A549 (cell line): Measurements from ENCODE around the gene TGIF1. TPM values are rescaled to one million over a fixed set of nuclear protein-coding genes. Genes with fewer than 3 reads are reported as not detected.

Experiments
- ATAC-seq, 2 experiments: fragments of 200-7000 bp in 1 of 2; fragments of >200 bp in 1 of 2; cut with Nextera tagmentation in 1 of 2; cut with Tn5 transposase in 1 of 2; 3 replicates each; pipeline versions ENCODE4 v1.8.0 to v1.9.1; 2018 to 2020; ENCODE audit warnings: mild to moderate bottlenecking in 1 of 2, moderate library complexity in 1 of 2
- CTCF ChIA-PET: fragments of 300-600 bp; sonication (Branson Sonifier 250); formaldehyde crosslinking; extraction: SDS; loops from one replicate; lab custom pipeline; 2021; ENCODE audit warnings: antibody characterized with exemption, inconsistent platforms; lab: Yijun Ruan, JAX
- POLR2A ChIA-PET: fragments of 350-600 bp; formaldehyde crosslinking; extraction: SDS; loops from one replicate; lab custom pipeline; 2021; ENCODE audit warnings: antibody characterized with exemption, inconsistent platforms; lab: Yijun Ruan, JAX
- DNase-seq, 2 experiments: peaks; one replicate each; pipeline versions ENCODE4 v3.0.0 to v3.0.0-alpha.2; 2011 to 2016; ENCODE audit warnings: low read depth in 1 of 2, low spot score in 1 of 2
- FAIRE-seq: peaks from 2 replicates; lab custom pipeline; 2011; peaks lifted over from hg19 to GRCh38; lab: Jason Lieb, UNC
- H3K27ac ChIP-seq, 2 experiments: fragments of >200 bp; sonication (Bioruptor Twin); formaldehyde crosslinking; 3 replicates each; pipeline ENCODE4 v1.5.1; 2016 to 2017
- H3K4me1 ChIP-seq: fragments of >200 bp; sonication (Bioruptor Twin); formaldehyde crosslinking; 3 replicates; pipeline ENCODE4 v1.6.1; 2016
- H3K4me2 ChIP-seq: fragments of >200 bp; sonication (Bioruptor Twin); formaldehyde crosslinking; 3 replicates; pipeline ENCODE4 v1.6.1; 2016
- H3K4me3 ChIP-seq: fragments of >200 bp; sonication (Bioruptor Twin); formaldehyde crosslinking; 3 replicates; pipeline ENCODE4 v1.5.1; 2016
- H3K9me3 ChIP-seq: fragments of >200 bp; sonication (Bioruptor Twin); formaldehyde crosslinking; 3 replicates; pipeline ENCODE4 v1.6.1; 2016
- ATOH8 ChIP-seq: fragments of 250-450 bp; sonication (Bioruptor Pico); IDR thresholded peaks from 2 replicates; pipeline ENCODE4 v1.5.0; 2020; ENCODE audit warnings: low read depth, mild to moderate bottlenecking, moderate library complexity
- BHLHE40 ChIP-seq: IDR thresholded peaks from 2 replicates; pipeline ENCODE4 v1.6.1; 2012; ENCODE audit warnings: low read depth, low read length, inconsistent platforms
- CBX2 ChIP-seq: fragments of 200-600 bp; sonication (generic); IDR thresholded peaks from 2 replicates; pipeline ENCODE4 v1.6.1; 2016; ENCODE audit warnings: low read depth, mild to moderate bottlenecking, borderline replicate concordance
- CBX8 ChIP-seq: fragments of 200-600 bp; sonication (generic); IDR thresholded peaks from 2 replicates; pipeline ENCODE4 v1.6.1; 2016
- CHD4 ChIP-seq: fragments of 200-600 bp; sonication (generic); IDR thresholded peaks from 2 replicates; pipeline ENCODE4 v1.6.1; 2016; ENCODE audit warnings: antibody characterized with exemption, mild to moderate bottlenecking, borderline replicate concordance
- EHF ChIP-seq: fragments of 250-450 bp; sonication (Bioruptor Pico); IDR thresholded peaks from 2 replicates; pipeline ENCODE4 v1.5.0; 2020; ENCODE audit warnings: mild to moderate bottlenecking
- EP300 ChIP-seq, 2 experiments: fragments of >200 bp; sonication (Bioruptor Twin); formaldehyde crosslinking; IDR thresholded peaks; 2 replicates in 1 of 2; 3 replicates in 1 of 2; pipeline ENCODE4 v1.6.1; 2016 to 2017
- FOSB ChIP-seq: fragments of 250-450 bp; sonication (Bioruptor Pico); IDR thresholded peaks from 2 replicates; pipeline ENCODE4 v1.5.0; 2020; ENCODE audit warnings: mild to moderate bottlenecking, moderate library complexity
- FOXS1 ChIP-seq: fragments of 250-450 bp; sonication (Bioruptor Pico); IDR thresholded peaks from 2 replicates; pipeline ENCODE4 v1.5.0; 2020; ENCODE audit warnings: mild to moderate bottlenecking, moderate library complexity
- GATA3 ChIP-seq: IDR thresholded peaks from 2 replicates; pipeline ENCODE4 v1.6.1; 2012; ENCODE audit warnings: borderline replicate concordance
- HOXB5 ChIP-seq: fragments of 250-450 bp; sonication (Bioruptor Pico); IDR thresholded peaks from 2 replicates; pipeline ENCODE4 v1.5.0; 2020; ENCODE audit warnings: mild to moderate bottlenecking, moderate library complexity
- JUNB ChIP-seq: fragments of >200 bp; sonication (Bioruptor Twin); formaldehyde crosslinking; IDR thresholded peaks from 2 replicates; pipeline ENCODE4 v1.6.1; 2016
- KDM1A ChIP-seq: fragments of 200-600 bp; sonication (generic); IDR thresholded peaks from 2 replicates; pipeline ENCODE4 v1.6.1; 2016; ENCODE audit warnings: low read depth, mild to moderate bottlenecking
- MAZ ChIP-seq: fragments of 150-350 bp; IDR thresholded peaks from 2 replicates; pipeline ENCODE4 v1.6.1; 2014; ENCODE audit warnings: antibody characterized with exemption, low read depth, low read length, borderline replicate concordance
- NFE2L2 ChIP-seq: fragments of 150-350 bp; conservative IDR thresholded peaks from 2 replicates; pipeline ENCODE4 v1.6.1; 2014; ENCODE audit warnings: low read length
- NR3C1 ChIP-seq: fragments of >200 bp; sonication (Bioruptor Twin); formaldehyde crosslinking; IDR thresholded peaks from 3 replicates; pipeline ENCODE4 v1.6.1; 2017
- PHF8 ChIP-seq: fragments of 200-600 bp; sonication (generic); IDR thresholded peaks from 2 replicates; pipeline ENCODE4 v1.6.1; 2016; ENCODE audit warnings: low read depth, mild to moderate bottlenecking, antibody characterized with exemption, moderate library complexity, borderline replicate concordance
- RAD21 ChIP-seq, 2 experiments: fragments of >200 bp in 1 of 2; sonication (Bioruptor Twin) in 1 of 2; formaldehyde crosslinking in 1 of 2; IDR thresholded peaks in 1 of 2; conservative IDR thresholded peaks in 1 of 2; 2 replicates in 1 of 2; 3 replicates in 1 of 2; pipeline ENCODE4 v1.6.1; 2012 to 2018; ENCODE audit warnings: inconsistent platforms in 1 of 2
- RARB ChIP-seq: fragments of 250-450 bp; sonication (Bioruptor Pico); IDR thresholded peaks from 2 replicates; pipeline ENCODE4 v1.8.0; 2021; ENCODE audit warnings: mild to moderate bottlenecking, moderate library complexity
- TP53 ChIP-seq: fragments of 250-450 bp; sonication (Bioruptor Pico); IDR thresholded peaks from 2 replicates; pipeline ENCODE4 v1.5.0; 2021; ENCODE audit warnings: mild to moderate bottlenecking, moderate library complexity
- USF2 ChIP-seq: fragments of 450-650 bp; IDR thresholded peaks from 2 replicates; pipeline ENCODE4 v1.6.1; 2014; ENCODE audit warnings: antibody characterized with exemption
- ZNF302 ChIP-seq: fragments of 250-450 bp; sonication (Bioruptor Pico); IDR thresholded peaks from 2 replicates; pipeline ENCODE4 v1.9.0; 2021; ENCODE audit warnings: inconsistent platforms, mild to moderate bottlenecking, moderate library complexity
- ZSCAN20 ChIP-seq: fragments of 250-450 bp; sonication (Bioruptor Pico); IDR thresholded peaks from 2 replicates; pipeline ENCODE4 v1.8.0; 2022; ENCODE audit warnings: mild to moderate bottlenecking, moderate library complexity
- WGBS: methylation state at CpG from one replicate; pipeline ENCODE4 v1.1.6; 2017; ENCODE audit errors: missing lambda C conversion rate; 5-methylcytosine and 5-hydroxymethylcytosine counted together
- polyA plus RNA-seq, 4 experiments: library from polyadenylated mRNA; depleted of rRNA in 3 of 4; stranded (reverse); fragments of >200 nt; fragmentation: RNase III in 1 of 4; extraction: RNeasy Plus Mini Kit Qiagen cat#74134 plus additional on column Dnase treatment in 1 of 4; gene quantifications; 2 replicates in 3 of 4; 3 replicates in 1 of 4; pipeline ENCODE4 v1.2.3, GENCODE V29; 2011 to 2017
- TF ChIP-seq, protein P1 (sequence below): fragments of >200 bp; sonication (Bioruptor Twin); formaldehyde crosslinking; IDR thresholded peaks from 3 replicates; pipeline ENCODE4 v1.5.1; 2016
- TF ChIP-seq, protein P2 (sequence below): fragments of >200 bp; sonication (Bioruptor Twin); formaldehyde crosslinking; IDR thresholded peaks from 2 replicates; pipeline ENCODE4 v1.6.1; 2016

TGIF1 gene
- polyA plus RNA-seq, 2 of the 4 experiments (the other 2 are of a cell fraction), result 160 to 174 TPM

- Histone ChIP-seq H3K4me3 (no peak overlapping the region), H3K4me2 (no peak overlapping the region), H3K27ac (no peak overlapping the region), H3K4me1 (peaks cover 8% of the 10 kb centered on the region; the same call in 1 of the 3 replicates), H3K9me3 (no peaks in the 10 kb centered on the region)
- TF ChIP-seq MAZ (no peak), EHF (no peak), GATA3 (no peak), KDM1A (no peak), CBX2 (no peak), TP53 (CRISPR knock-in tag) (no peak), EP300 (IDR thresholded peaks at IDR 0.05) (no peak), ZNF302 (no peak)
- TF ChIP-seq, protein P1, sequence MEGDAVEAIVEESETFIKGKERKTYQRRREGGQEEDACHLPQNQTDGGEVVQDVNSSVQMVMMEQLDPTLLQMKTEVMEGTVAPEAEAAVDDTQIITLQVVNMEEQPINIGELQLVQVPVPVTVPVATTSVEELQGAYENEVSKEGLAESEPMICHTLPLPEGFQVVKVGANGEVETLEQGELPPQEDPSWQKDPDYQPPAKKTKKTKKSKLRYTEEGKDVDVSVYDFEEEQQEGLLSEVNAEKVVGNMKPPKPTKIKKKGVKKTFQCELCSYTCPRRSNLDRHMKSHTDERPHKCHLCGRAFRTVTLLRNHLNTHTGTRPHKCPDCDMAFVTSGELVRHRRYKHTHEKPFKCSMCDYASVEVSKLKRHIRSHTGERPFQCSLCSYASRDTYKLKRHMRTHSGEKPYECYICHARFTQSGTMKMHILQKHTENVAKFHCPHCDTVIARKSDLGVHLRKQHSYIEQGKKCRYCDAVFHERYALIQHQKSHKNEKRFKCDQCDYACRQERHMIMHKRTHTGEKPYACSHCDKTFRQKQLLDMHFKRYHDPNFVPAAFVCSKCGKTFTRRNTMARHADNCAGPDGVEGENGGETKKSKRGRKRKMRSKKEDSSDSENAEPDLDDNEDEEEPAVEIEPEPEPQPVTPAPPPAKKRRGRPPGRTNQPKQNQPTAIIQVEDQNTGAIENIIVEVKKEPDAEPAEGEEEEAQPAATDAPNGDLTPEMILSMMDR, result no peak
- FAIRE-seq (no peak), ATAC-seq (peak in 1 of 2 experiments; percentile 53; a peak in 3 of 6 replicates), DNase-seq (no peak)
- 94% methylated on average over 6 of the region's 6 CpGs for WGBS
- ChIA-PET POLR2A (no interaction called here), CTCF (no interaction called here)
These were observed 24.5 kb upstream of the TGIF1 start for GRCh38 chr18:3425446-3425845.

- peaks cover 8% of the 10 kb centered on the region; the same call in 1 of the 3 replicates for H3K4me1 ChIP-seq
- FAIRE-seq (no peak), DNase-seq (no peak), ATAC-seq (no peak; a peak in 1 of 6 replicates)
- CTCF ChIA-PET, result interaction anchor here (0.6 kb wide), 3 partner anchors 96 to 240 kb away, joined by 3 to 4 read pairs (median 3); no protein-coding TSS in a partner anchor
- TF ChIP-seq NFE2L2 (no peak), RAD21 (conservative IDR thresholded peaks at IDR 0.05 in 1 of 2, IDR thresholded peaks at IDR 0.05 in 1 of 2) (no peak), KDM1A (no peak), TP53 (CRISPR knock-in tag) (no peak), USF2 (no peak), CBX8 (no peak), PHF8 (no peak), FOXS1 (CRISPR knock-in tag) (no peak), HOXB5 (CRISPR knock-in tag) (no peak), EHF (no peak), ATOH8 (no peak), FOSB (no peak), ZSCAN20 (no peak), JUNB (no peak), RARB (CRISPR knock-in tag) (no peak)
- TF ChIP-seq, protein P2, sequence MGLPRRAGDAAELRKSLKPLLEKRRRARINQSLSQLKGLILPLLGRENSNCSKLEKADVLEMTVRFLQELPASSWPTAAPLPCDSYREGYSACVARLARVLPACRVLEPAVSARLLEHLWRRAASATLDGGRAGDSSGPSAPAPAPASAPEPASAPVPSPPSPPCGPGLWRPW, result no peak
- no peak overlapping the region for H3K4me2 ChIP-seq
- H3K27ac ChIP-seq, result no peak overlapping the region
- no peak overlapping the region for H3K4me3 ChIP-seq
- WGBS, result 81% methylated on average over 4 of the region's 4 CpGs
- POLR2A ChIA-PET, result no interaction called here
- H3K9me3 ChIP-seq, result no peaks in the 10 kb centered on the region
These were observed 23.9 kb upstream of the TGIF1 start for GRCh38 chr18:3426074-3426473.

DNA sequence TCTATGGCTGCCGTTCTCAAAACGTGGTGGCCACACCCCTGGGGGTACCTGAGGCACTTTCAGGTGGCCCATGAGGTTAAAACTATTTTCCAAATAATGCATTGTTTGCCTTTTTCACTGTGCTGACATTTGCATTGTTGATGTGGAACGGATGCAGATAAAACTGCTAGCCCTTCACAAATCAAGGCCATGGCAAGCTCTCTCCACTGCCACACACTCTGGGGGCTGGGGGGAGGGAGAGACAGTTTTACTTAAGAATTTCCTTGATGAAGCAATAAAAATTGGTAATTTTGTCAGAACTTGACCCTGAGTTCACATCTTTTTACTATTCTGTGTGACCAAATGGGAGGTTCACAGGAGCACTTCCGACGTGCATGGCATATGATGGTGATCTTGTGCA lies 22.0 kb upstream of the TGIF1 start:
- H3K27ac ChIP-seq, result no peak overlapping the region
- ATAC-seq (no peak), DNase-seq (no peak), FAIRE-seq (no peak)
- 84% methylated on average over 5 of the region's 5 CpGs for WGBS
- ChIA-PET CTCF (no interaction called here), POLR2A (no interaction called here)
- no peaks in the 10 kb centered on the region for H3K9me3 ChIP-seq
- no peak overlapping the region for H3K4me2 ChIP-seq
- no peak overlapping the region for H3K4me3 ChIP-seq
- TF ChIP-seq BHLHE40 (no peak), NR3C1 (no peak), CHD4 (no peak), NFE2L2 (no peak), KDM1A (no peak), USF2 (no peak)
- H3K4me1 ChIP-seq, result peaks cover 8% of the 10 kb centered on the region; the same call in 1 of the 3 replicates
